Dendritic cell treated with granulocyte-macrophage colony-stimulating factor and Interleukin-4, amounts not matched to agents 40 ng/mL and 50 ng/mL, for 4 days (primary cell): ENCODE data around the gene VEGFB.

Experiments
- H3K27ac Mint-ChIP-seq: one replicate; pipeline ENCODE4 v1.8.0; 2022; ENCODE audit warnings: mild to moderate bottlenecking, mixed read lengths
- H3K27me3 Mint-ChIP-seq: one replicate; pipeline ENCODE4 v1.8.0; 2022; ENCODE audit warnings: mild to moderate bottlenecking, mixed read lengths
- H3K36me3 Mint-ChIP-seq: one replicate; pipeline ENCODE4 v1.8.0; 2022; ENCODE audit warnings: low read depth, mixed read lengths
- H3K4me1 Mint-ChIP-seq: one replicate; pipeline ENCODE4 v1.8.0; 2022; ENCODE audit warnings: low read depth, mixed read lengths
- H3K4me3 Mint-ChIP-seq: one replicate; pipeline ENCODE4 v1.8.0; 2022; ENCODE audit warnings: mild to moderate bottlenecking, moderate library complexity, mixed read lengths
- H3K9me3 Mint-ChIP-seq: one replicate; pipeline ENCODE4 v1.8.0; 2022; ENCODE audit warnings: mixed read lengths
- intact Hi-C: fragments of 100-400 bp; cut with micrococcal nuclease; formaldehyde crosslinking; loops from one replicate; pipeline ENCODE4 v1.15.0; 2022

VEGFB gene

GRCh38 chr11:64269540-64270220 lies 35.3 kb downstream of the VEGFB start:
- H3K9me3 Mint-ChIP-seq = no peaks in the 10 kb centered on the region
- peaks cover 53% of the 10 kb centered on the region for H3K4me1 Mint-ChIP-seq
- no peaks in the 10 kb centered on the region for H3K27me3 Mint-ChIP-seq
- H3K27ac Mint-ChIP-seq = peak overlapping the region; percentile 91
- H3K36me3 Mint-ChIP-seq = peaks cover 72% of the 10 kb centered on the region
- peak overlapping the region; percentile 98 for H3K4me3 Mint-ChIP-seq
- intact Hi-C loops = loop anchor here (1.0 to 2.0 kb wide), 5 partner anchors 16 to 63 kb away; partner anchors contain the start of genes ESRRA, FERMT3, FKBP2 and GPR137

GRCh38 chr11:64275031-64275800 lies 40.8 kb downstream of the VEGFB start:
- Mint-ChIP-seq H3K27ac (no peak overlapping the region), H3K4me1 (peaks cover 26% of the 10 kb centered on the region), H3K27me3 (no peaks in the 10 kb centered on the region)

GRCh38 chr11:64275841-64276240 lies 41.5 kb downstream of the VEGFB start:
- H3K4me1 Mint-ChIP-seq = peaks cover 26% of the 10 kb centered on the region
- no peaks in the 10 kb centered on the region for H3K9me3 Mint-ChIP-seq
- H3K27ac Mint-ChIP-seq = no peak overlapping the region

More at GRCh38 chr11:64275031-64275800, 40.8 kb downstream of the VEGFB start:
- intact Hi-C loops = no loop called here
- Mint-ChIP-seq H3K36me3 (peaks cover 64% of the 10 kb centered on the region), H3K9me3 (no peaks in the 10 kb centered on the region), H3K4me3 (no peak overlapping the region)

GRCh38 chr11:64276653-64277431 lies 42.5 kb downstream of the VEGFB start:
- Mint-ChIP-seq H3K4me3 (no peak overlapping the region), H3K9me3 (no peaks in the 10 kb centered on the region), H3K27me3 (no peaks in the 10 kb centered on the region), H3K27ac (peak overlapping the region; percentile 41), H3K4me1 (peaks cover 32% of the 10 kb centered on the region), H3K36me3 (peaks cover 65% of the 10 kb centered on the region)
- intact Hi-C loops = no loop called here

More at GRCh38 chr11:64275841-64276240, 41.5 kb downstream of the VEGFB start:
- Mint-ChIP-seq H3K4me3 (no peak overlapping the region), H3K36me3 (peaks cover 62% of the 10 kb centered on the region), H3K27me3 (no peaks in the 10 kb centered on the region)
- intact Hi-C loops = no loop called here

- peak overlapping the region; percentile 19 for H3K27ac Mint-ChIP-seq
- no peak overlapping the region for H3K4me3 Mint-ChIP-seq
- H3K27me3 Mint-ChIP-seq = no peaks in the 10 kb centered on the region
- intact Hi-C loops = no loop called here
- H3K36me3 Mint-ChIP-seq = peaks cover 76% of the 10 kb centered on the region
- peaks cover 40% of the 10 kb centered on the region for H3K4me1 Mint-ChIP-seq
- no peaks in the 10 kb centered on the region for H3K9me3 Mint-ChIP-seq
Measured at GRCh38 chr11:64278576-64279190, 44.3 kb downstream of the VEGFB start.

GRCh38 chr11:64281957-64282770 lies 47.8 kb downstream of the VEGFB start:
- peaks cover 63% of the 10 kb centered on the region for H3K36me3 Mint-ChIP-seq
- H3K27me3 Mint-ChIP-seq = no peaks in the 10 kb centered on the region
- no peak overlapping the region for H3K27ac Mint-ChIP-seq
- H3K9me3 Mint-ChIP-seq = no peaks in the 10 kb centered on the region
- H3K4me1 Mint-ChIP-seq = peaks cover 52% of the 10 kb centered on the region
- no peak overlapping the region for H3K4me3 Mint-ChIP-seq
- intact Hi-C loops = no loop called here

GRCh38 chr11:64283092-64283491 lies 48.7 kb downstream of the VEGFB start:
- Mint-ChIP-seq H3K27me3 (peaks cover 3% of the 10 kb centered on the region), H3K4me1 (peaks cover 51% of the 10 kb centered on the region), H3K27ac (peak overlapping the region; percentile 90), H3K4me3 (no peak overlapping the region), H3K9me3 (no peaks in the 10 kb centered on the region), H3K36me3 (peaks cover 70% of the 10 kb centered on the region)
- intact Hi-C loops = no loop called here

GRCh38 chr11:64284048-64284961 lies 49.9 kb downstream of the VEGFB start, which contains the start of gene BAD:
BAD (minus strand) TSS chr11:64284665; CDS start chr11:64284368, 297 bp downstream.
- Mint-ChIP-seq H3K4me3 (peak within 1 kb of the TSS; percentile 76), H3K27ac (peak within 1 kb of the TSS; percentile 90), H3K9me3 (no peaks in the 10 kb centered on the region), H3K4me1 (peaks cover 47% of the 10 kb centered on the region), H3K36me3 (peaks cover 70% of the 10 kb centered on the region), H3K27me3 (peaks cover 10% of the 10 kb centered on the region)
- intact Hi-C loops = loop anchor here (2.0 kb wide), 1 partner anchor 20 kb away; the partner anchor contains the start of gene ESRRA

GRCh38 chr11:64284962-64285884 lies 50.8 kb downstream of the VEGFB start, which contains the start of gene GPR137:
GPR137 (plus strand) TSS chr11:64285848; CDS start chr11:64286525, 677 bp downstream.
- Mint-ChIP-seq H3K4me1 (peaks cover 46% of the 10 kb centered on the region), H3K4me3 (peak within 1 kb of the TSS; percentile 76), H3K36me3 (peaks cover 64% of the 10 kb centered on the region), H3K27me3 (peaks cover 19% of the 10 kb centered on the region), H3K9me3 (no peaks in the 10 kb centered on the region), H3K27ac (peak within 1 kb of the TSS; percentile 90)
- intact Hi-C loops = loop anchor here (1.0 to 2.0 kb wide), 2 partner anchors 15 to 20 kb away; partner anchors contain the start of gene ESRRA

- peaks cover 28% of the 10 kb centered on the region for H3K27me3 Mint-ChIP-seq
- H3K27ac Mint-ChIP-seq = peak overlapping the region; percentile 90
- H3K4me1 Mint-ChIP-seq = peaks cover 49% of the 10 kb centered on the region
- H3K36me3 Mint-ChIP-seq = peaks cover 58% of the 10 kb centered on the region
- intact Hi-C loops = loop anchor here (1.0 to 2.0 kb wide), 2 partner anchors 16 to 19 kb away; partner anchors contain the start of gene ESRRA
- no peaks in the 10 kb centered on the region for H3K9me3 Mint-ChIP-seq
- peak overlapping the region; percentile 76 for H3K4me3 Mint-ChIP-seq
Measured at GRCh38 chr11:64285885-64286800, 51.8 kb downstream of the VEGFB start.
